Measurements from ENCODE around the gene XPO6. TPM values are rescaled to one million over a fixed set of nuclear protein-coding genes. Genes with fewer than 3 reads are reported as not detected.

XPO6 gene
- total RNA-seq, 2 donors from 2014 or later = 17.9 to 29.8 TPM

DNA sequence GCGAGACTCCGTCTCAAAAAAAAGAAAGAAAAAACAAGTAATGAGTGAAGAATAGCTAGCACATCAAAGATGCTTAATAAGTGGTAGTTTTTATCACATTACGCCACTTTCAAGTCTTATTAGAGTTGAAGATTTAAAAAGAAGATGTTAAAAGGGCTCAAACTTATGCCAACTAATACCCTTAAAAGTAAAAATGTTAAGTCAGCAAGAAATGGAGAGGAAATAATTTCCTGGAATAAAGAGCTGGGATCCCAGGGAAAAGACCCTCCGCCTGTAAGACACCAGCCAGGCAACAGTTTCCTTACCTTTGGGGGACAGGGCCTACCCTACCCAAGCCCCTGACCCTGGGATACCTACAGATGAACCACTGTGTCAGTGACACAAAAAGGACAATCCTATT is 3.6 kb downstream of the XPO6 start:
- no peak overlapping the region for H3K27ac ChIP-seq
- no peak overlapping the region for H3K4me3 ChIP-seq
- peaks cover 13% of the 10 kb centered on the region for H3K36me3 ChIP-seq
- no peaks in the 10 kb centered on the region for H3K27me3 ChIP-seq
- TF ChIP-seq CTCF (IDR thresholded peaks at IDR 0.05) = no peak
- DNase-seq (ENCODE audit: low spot score) = no peak
- H3K4me1 ChIP-seq = peaks cover 0 to 35% of the 10 kb centered on the region in 2 donors
- no peaks in the 10 kb centered on the region for H3K9me3 ChIP-seq

- no peaks in the 10 kb centered on the region for H3K9me3 ChIP-seq
- no peaks in the 10 kb centered on the region for H3K27me3 ChIP-seq
- no peak for TF ChIP-seq CTCF (IDR thresholded peaks at IDR 0.05)
- H3K36me3 ChIP-seq = peaks cover 19% of the 10 kb centered on the region
- no peak for DNase-seq (ENCODE audit: low spot score)
- H3K4me1 ChIP-seq = peaks cover 0 to 29% of the 10 kb centered on the region in 2 donors
- no peak overlapping the region for H3K4me3 ChIP-seq
- H3K27ac ChIP-seq = no peak overlapping the region
Observed at GRCh38 chr16:28207399-28207798, 4.4 kb downstream of the XPO6 start.

DNA sequence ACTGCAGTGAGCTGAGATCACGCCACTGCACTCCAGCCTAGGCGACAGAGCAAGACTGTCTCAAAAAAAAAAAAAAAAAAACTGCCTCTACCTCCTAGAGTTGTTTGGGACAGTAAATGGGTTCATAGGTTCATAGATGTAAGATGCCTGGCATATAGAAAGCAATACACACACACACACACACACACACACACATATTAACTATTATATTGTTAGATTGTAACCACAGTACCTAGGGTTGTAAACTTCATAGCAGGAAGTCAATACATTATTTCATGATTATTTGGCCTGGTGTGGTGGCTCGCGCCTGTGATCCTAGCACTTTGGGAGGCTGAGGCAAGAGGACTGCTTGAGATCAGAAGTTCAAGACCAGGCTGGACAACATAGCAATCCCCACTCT is 5.8 kb downstream of the XPO6 start:
- H3K4me3 ChIP-seq = no peak overlapping the region
- H3K4me1 ChIP-seq = peaks cover 0 to 28% of the 10 kb centered on the region in 2 donors
- no peaks in the 10 kb centered on the region for H3K27me3 ChIP-seq
- no peak overlapping the region for H3K27ac ChIP-seq
- no peak for TF ChIP-seq CTCF (IDR thresholded peaks at IDR 0.05)
- H3K36me3 ChIP-seq = peaks cover 28% of the 10 kb centered on the region
- DNase-seq (ENCODE audit: low spot score) = no peak
- H3K9me3 ChIP-seq = no peaks in the 10 kb centered on the region

DNA sequence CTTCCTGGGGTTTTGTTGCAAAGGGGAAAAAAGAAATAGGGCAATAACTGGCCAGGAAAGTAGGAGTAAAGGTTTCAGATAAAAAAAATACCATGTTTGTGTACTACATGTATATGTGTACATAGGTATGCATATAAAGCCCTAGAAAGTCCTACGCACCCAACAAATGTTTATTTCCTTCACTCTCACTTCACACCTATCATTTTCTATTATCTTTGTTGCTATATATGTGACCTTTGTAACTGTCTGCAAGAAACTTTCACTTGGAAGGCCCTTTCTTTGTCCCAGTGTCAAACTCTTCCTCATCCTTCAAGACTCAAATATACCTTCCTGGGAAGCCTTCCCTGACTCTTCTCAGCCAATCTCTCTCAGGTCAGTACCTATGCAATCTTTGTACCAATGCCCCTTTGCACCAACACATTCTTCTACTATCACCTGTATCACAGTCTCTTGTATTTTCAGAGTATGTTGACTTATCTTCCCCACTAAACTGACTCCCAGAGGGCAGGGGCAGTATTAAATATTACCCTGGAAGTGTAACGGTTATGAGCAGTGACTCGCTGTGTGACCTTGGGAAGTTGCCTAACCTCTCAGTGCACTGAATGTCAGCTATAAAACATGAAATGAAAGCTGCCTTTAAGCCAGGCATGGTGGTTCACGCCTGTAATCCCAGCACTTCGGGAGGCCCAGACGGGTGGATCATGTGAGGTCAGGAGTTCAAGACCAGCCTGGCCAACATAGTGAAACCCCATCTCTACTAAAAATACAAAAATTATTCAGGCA is 6.5 kb downstream of the XPO6 start:
- Histone ChIP-seq H3K4me3 (no peak overlapping the region), H3K27ac (no peak overlapping the region), H3K36me3 (peaks cover 28% of the 10 kb centered on the region), H3K27me3 (no peaks in the 10 kb centered on the region), H3K9me3 (no peaks in the 10 kb centered on the region), H3K4me1 (peaks cover 0 to 21% of the 10 kb centered on the region in 2 donors)
- TF ChIP-seq CTCF (IDR thresholded peaks at IDR 0.05) = no peak
- DNase-seq (ENCODE audit: low spot score) = no peak

- DNase-seq (ENCODE audit: low spot score) = no peak
- Histone ChIP-seq H3K27ac (no peak overlapping the region), H3K27me3 (no peaks in the 10 kb centered on the region), H3K36me3 (peaks cover 28% of the 10 kb centered on the region), H3K4me3 (no peak overlapping the region), H3K9me3 (no peaks in the 10 kb centered on the region), H3K4me1 (peaks cover 0 to 14% of the 10 kb centered on the region in 2 donors)
- no peak for TF ChIP-seq CTCF (IDR thresholded peaks at IDR 0.05)
Observed at GRCh38 chr16:28204622-28205021, 7.1 kb downstream of the XPO6 start.

GRCh38 chr16:28204204-28204603 is 7.6 kb downstream of the XPO6 start:
- no peak overlapping the region for H3K27ac ChIP-seq
- no peak overlapping the region for H3K4me3 ChIP-seq
- no peaks in the 10 kb centered on the region for H3K27me3 ChIP-seq
- H3K36me3 ChIP-seq = peaks cover 28% of the 10 kb centered on the region
- no peak for TF ChIP-seq CTCF (IDR thresholded peaks at IDR 0.05)
- H3K9me3 ChIP-seq = no peaks in the 10 kb centered on the region
- H3K4me1 ChIP-seq = peaks cover 0 to 14% of the 10 kb centered on the region in 2 donors
- DNase-seq (ENCODE audit: low spot score) = no peak
